ENCODE data around the gene REEP1. TPM values are rescaled to one million over a fixed set of nuclear protein-coding genes. Genes with fewer than 3 reads are reported as not detected.

Gene REEP1
- total RNA-seq, 1 donor from 2014 or later: 0.26 TPM

GRCh38 chr2:86284987-86285386 lies 52.4 kb downstream of the REEP1 start:
- no peak for DNase-seq (ENCODE audit: low read depth, low spot score)

- DNase-seq (ENCODE audit: low read depth, low spot score): no peak
Measured at GRCh38 chr2:86284401-86284841, 53.0 kb downstream of the REEP1 start.

GRCh38 chr2:86283411-86284030 lies 53.9 kb downstream of the REEP1 start:
- DNase-seq (ENCODE audit: low read depth, low spot score): no peak

GRCh38 chr2:86281066-86281700 lies 56.2 kb downstream of the REEP1 start:
- DNase-seq (ENCODE audit: low read depth, low spot score): no peak

GRCh38 chr2:86280191-86280667 lies 57.2 kb downstream of the REEP1 start:
- DNase-seq (ENCODE audit: low read depth, low spot score): no peak

GRCh38 chr2:86275962-86276361 lies 61.5 kb downstream of the REEP1 start:
- DNase-seq (ENCODE audit: low read depth, low spot score): no peak

- no peak for DNase-seq (ENCODE audit: low read depth, low spot score)
Measured at GRCh38 chr2:86275384-86275799, 62.0 kb downstream of the REEP1 start.

GRCh38 chr2:86274918-86275275 lies 62.5 kb downstream of the REEP1 start:
- DNase-seq (ENCODE audit: low read depth, low spot score): no peak

- DNase-seq (ENCODE audit: low read depth, low spot score): peak; percentile 17
Measured at GRCh38 chr2:86274265-86274917, 63.0 kb downstream of the REEP1 start.

- no peak for DNase-seq (ENCODE audit: low read depth, low spot score)
Measured at GRCh38 chr2:86272111-86272510, 65.3 kb downstream of the REEP1 start.

- no peak for DNase-seq (ENCODE audit: low read depth, low spot score)
Measured at GRCh38 chr2:86271248-86271647, 66.2 kb downstream of the REEP1 start.

GRCh38 chr2:86263956-86264355 lies 73.5 kb downstream of the REEP1 start:
- DNase-seq (ENCODE audit: low read depth, low spot score): no peak

GRCh38 chr2:86260978-86261377 lies 76.4 kb downstream of the REEP1 start:
- DNase-seq (ENCODE audit: low read depth, low spot score): no peak

GRCh38 chr2:86258106-86258505 lies 79.3 kb downstream of the REEP1 start:
- DNase-seq (ENCODE audit: low read depth, low spot score): no peak

GRCh38 chr2:86256982-86257381 lies 80.4 kb downstream of the REEP1 start:
- DNase-seq (ENCODE audit: low read depth, low spot score): no peak

- no peak for DNase-seq (ENCODE audit: low read depth, low spot score)
Measured at GRCh38 chr2:86256300-86256699, 81.1 kb downstream of the REEP1 start.

GRCh38 chr2:86254576-86255538 lies 82.6 kb downstream of the REEP1 start:
- DNase-seq (ENCODE audit: low read depth, low spot score): no peak

GRCh38 chr2:86253424-86253823 lies 84.0 kb downstream of the REEP1 start:
- DNase-seq (ENCODE audit: low read depth, low spot score): no peak

GRCh38 chr2:86251840-86252266 lies 85.6 kb downstream of the REEP1 start:
- no peak for DNase-seq (ENCODE audit: low read depth, low spot score)

GRCh38 chr2:86249579-86250391 lies 87.6 kb downstream of the REEP1 start:
- DNase-seq (ENCODE audit: low read depth, low spot score): no peak

GRCh38 chr2:86249176-86249575 lies 88.2 kb downstream of the REEP1 start:
- no peak for DNase-seq (ENCODE audit: low read depth, low spot score)

All from pulmonary artery endothelial cell (primary cell).